Measurements from ENCODE around the gene REC8. TPM values are rescaled to one million over a fixed set of nuclear protein-coding genes. Genes with fewer than 3 reads are reported as not detected.
A peak's percentile ranks its signal among the peaks of the same experiment; 100 is the strongest.

Gene REC8
- total and polyA plus RNA-seq, 5 donors from 2014 or later: 9.7 to 145 (median 13.7) TPM

DNA sequence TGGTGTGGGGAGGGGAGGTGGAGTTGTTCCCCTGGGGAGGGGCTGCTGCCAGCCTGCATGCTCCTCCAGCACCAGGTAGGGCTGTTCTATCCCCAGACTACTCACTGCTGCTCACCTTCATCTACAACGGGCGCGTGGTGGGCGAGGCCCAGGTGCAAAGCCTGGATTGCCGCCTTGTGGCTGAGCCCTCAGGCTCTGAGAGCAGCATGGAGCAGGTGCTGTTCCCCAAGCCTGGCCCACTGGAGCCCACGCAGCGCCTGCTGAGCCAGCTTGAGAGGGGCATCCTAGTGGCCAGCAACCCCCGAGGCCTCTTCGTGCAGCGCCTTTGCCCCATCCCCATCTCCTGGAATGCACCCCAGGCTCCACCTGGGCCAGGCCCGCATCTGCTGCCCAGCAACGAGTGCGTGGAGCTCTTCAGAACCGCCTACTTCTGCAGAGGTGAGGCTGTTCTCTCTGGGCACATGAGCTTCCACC, 7.3 kb upstream of the REC8 start:
- Histone ChIP-seq H3K27ac (ENCODE audit: insufficient read depth, low read length, poor library complexity, severe bottlenecking) (no peak overlapping the region), H3K4me1 (ENCODE audit: control insufficient read depth, insufficient read depth, low read length, poor library complexity, severe bottlenecking) (peaks cover 52% of the 10 kb centered on the region)
- no peaks in the 10 kb centered on the region for H3K27me3 Mint-ChIP-seq

DNA sequence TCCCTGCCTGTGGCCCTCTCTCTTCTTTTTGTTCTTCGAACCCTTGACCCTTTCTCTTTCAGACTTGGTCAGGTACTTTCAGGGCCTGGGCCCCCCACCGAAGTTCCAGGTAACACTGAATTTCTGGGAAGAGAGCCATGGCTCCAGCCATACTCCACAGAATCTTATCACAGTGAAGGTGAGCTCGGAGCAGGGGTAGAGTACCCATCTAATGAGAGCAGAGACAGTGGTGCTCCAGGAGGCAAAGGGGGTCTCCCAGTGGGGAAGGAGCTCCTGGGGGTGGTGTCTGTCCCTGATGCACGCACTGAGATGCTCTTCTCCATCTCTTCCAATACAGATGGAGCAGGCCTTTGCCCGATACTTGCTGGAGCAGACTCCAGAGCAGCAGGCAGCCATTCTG, 6.1 kb upstream of the REC8 start:
- Mint-ChIP-seq H3K9me3 (peaks cover 0 to under 1% (median 0%) of the 10 kb centered on the region in 7 donors), H3K27ac (no peak overlapping the region), H3K36me3 (peaks cover 55% of the 10 kb centered on the region), H3K4me1 (peaks cover 7 to 70% (median 42%) of the 10 kb centered on the region in 4 donors), H3K4me3 (peak overlapping the region in 1 of 4 donors; percentile 28), H3K27me3 (no peaks in the 10 kb centered on the region)
- Histone ChIP-seq H3K4me1 (ENCODE audit: control insufficient read depth, insufficient read depth, low read length, poor library complexity, severe bottlenecking) (peaks cover 43% of the 10 kb centered on the region), H3K27ac (ENCODE audit: insufficient read depth, low read length, poor library complexity, severe bottlenecking) (no peak overlapping the region), H3K9me3 (ENCODE audit: control insufficient read depth in 2 of 2, low read length in 2 of 2) (no peaks in the 10 kb centered on the region), H3K36me3 (ENCODE audit: control insufficient read depth, insufficient read depth, low read length) (peaks cover 54% of the 10 kb centered on the region), H3K27me3 (ENCODE audit: control insufficient read depth, insufficient read depth, low read length) (no peaks in the 10 kb centered on the region), H3K4me3 (ENCODE audit: low read depth, low read length) (no peak overlapping the region)
- DNase-seq (no peak), ATAC-seq (ENCODE audit: low read depth in 2 of 2) (no peak)

More for the DNA sequence above, 7.3 kb upstream of the REC8 start:
- peaks cover 52% of the 10 kb centered on the region for H3K36me3 Mint-ChIP-seq
- Histone ChIP-seq H3K27me3 (ENCODE audit: control insufficient read depth, insufficient read depth, low read length) (no peaks in the 10 kb centered on the region), H3K36me3 (ENCODE audit: control insufficient read depth, insufficient read depth, low read length) (peaks cover 53% of the 10 kb centered on the region), H3K9me3 (ENCODE audit: control insufficient read depth in 2 of 2, low read length in 2 of 2) (no peaks in the 10 kb centered on the region), H3K4me3 (ENCODE audit: low read depth, low read length) (no peak overlapping the region)
- ATAC-seq (ENCODE audit: low read depth in 2 of 2) (no peak), DNase-seq (no peak)
- H3K4me3 Mint-ChIP-seq: peak overlapping the region in 3 of 4 donors; percentile 33 to 85 (median 67)
- H3K9me3 Mint-ChIP-seq: no peaks in the 10 kb centered on the region
- H3K27ac Mint-ChIP-seq: peak overlapping the region in 1 of 3 donors; percentile 59
- H3K4me1 Mint-ChIP-seq: peaks cover 7 to 75% (median 42%) of the 10 kb centered on the region in 4 donors

DNA sequence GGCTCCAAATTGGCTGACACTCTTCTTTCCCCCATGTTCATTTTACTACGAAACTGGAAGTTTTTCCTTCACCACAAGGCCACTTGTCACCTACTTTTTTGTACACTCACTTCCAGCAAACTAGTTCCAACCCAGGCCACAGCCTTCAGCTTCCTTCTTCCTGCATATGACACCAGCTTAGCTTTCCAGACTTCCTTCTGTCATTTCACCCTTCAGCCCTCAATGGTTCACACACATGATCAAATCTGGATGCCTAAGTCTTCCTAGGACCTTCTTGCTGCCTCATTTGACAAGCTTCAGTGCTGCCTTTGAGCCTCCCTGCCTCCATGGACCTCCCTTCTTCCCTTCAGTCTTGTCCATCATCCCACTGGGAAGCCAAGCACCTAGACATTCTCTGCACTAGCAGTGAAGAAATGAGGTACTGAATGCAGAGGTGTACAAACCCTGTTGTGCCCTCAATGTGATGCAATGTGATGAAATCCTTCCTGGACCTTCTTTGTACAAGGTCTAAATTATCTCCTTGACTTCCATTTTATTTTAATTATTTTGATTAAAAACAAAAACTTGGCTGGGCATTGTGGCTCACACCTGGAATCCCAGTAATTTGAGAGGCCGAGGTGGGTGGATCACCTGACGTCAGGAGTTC, 4.3 kb upstream of the REC8 start:
- peak overlapping the region in 1 of 4 donors; percentile 69 for H3K4me3 Mint-ChIP-seq

DNA sequence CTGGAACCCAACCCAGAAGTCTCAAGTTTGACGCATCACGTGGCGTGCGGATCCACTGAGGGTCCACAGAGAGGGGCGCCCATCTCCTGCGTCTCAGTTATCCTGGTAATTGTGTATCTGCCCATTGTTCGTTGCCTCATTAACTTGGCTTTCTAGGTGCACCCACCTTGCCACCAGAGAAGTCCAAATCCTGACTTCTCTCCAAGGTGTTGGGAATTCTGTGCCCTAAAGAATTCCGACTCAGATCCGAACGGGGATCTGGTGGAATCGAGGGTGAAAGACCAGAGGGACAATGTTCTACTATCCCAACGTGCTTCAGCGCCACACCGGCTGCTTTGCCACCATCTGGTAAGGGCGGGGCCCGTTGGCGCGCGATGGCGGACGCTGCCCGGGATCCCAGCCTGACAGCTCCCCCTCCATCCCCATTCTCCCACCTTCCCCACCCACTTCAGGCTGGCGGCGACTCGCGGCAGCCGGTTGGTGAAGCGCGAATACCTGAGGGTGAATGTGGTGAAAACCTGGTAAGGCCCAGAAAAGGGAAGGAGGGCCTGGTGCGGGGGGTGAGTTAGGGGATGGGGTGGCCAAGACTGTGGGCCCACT, 481 bp downstream of the REC8 start:
- Histone ChIP-seq H3K27ac (ENCODE audit: insufficient read depth, low read length, poor library complexity, severe bottlenecking) (peak overlapping the region; percentile 65), H3K4me1 (ENCODE audit: control insufficient read depth, insufficient read depth, low read length, poor library complexity, severe bottlenecking) (peaks cover 16% of the 10 kb centered on the region), H3K9me3 (ENCODE audit: control insufficient read depth in 2 of 2, low read length in 2 of 2) (no peaks in the 10 kb centered on the region), H3K4me3 (ENCODE audit: low read depth, low read length) (peak overlapping the region; percentile 26), H3K27me3 (ENCODE audit: control insufficient read depth, insufficient read depth, low read length) (no peaks in the 10 kb centered on the region), H3K36me3 (ENCODE audit: control insufficient read depth, insufficient read depth, low read length) (peaks cover 22% of the 10 kb centered on the region)
- H3K4me3 Mint-ChIP-seq: peak overlapping the region; percentile 54 to 93 (median 87)
- DNase-seq (no peak), ATAC-seq (ENCODE audit: low read depth in 2 of 2) (no peak)
- H3K36me3 Mint-ChIP-seq: peaks cover 22% of the 10 kb centered on the region
- H3K4me1 Mint-ChIP-seq: peaks cover 0 to 51% (median 27%) of the 10 kb centered on the region in 4 donors
- H3K27me3 Mint-ChIP-seq: peaks cover 5% of the 10 kb centered on the region
- peaks cover 0 to 2% (median 0%) of the 10 kb centered on the region in 7 donors for H3K9me3 Mint-ChIP-seq
- peak overlapping the region; percentile 69 to 91 (median 76) for H3K27ac Mint-ChIP-seq

More for the DNA sequence above, 4.3 kb upstream of the REC8 start:
- peaks cover 0 to 2% (median 0%) of the 10 kb centered on the region in 7 donors for H3K9me3 Mint-ChIP-seq
- Histone ChIP-seq H3K27me3 (ENCODE audit: control insufficient read depth, insufficient read depth, low read length) (no peaks in the 10 kb centered on the region), H3K9me3 (ENCODE audit: control insufficient read depth in 2 of 2, low read length in 2 of 2) (no peaks in the 10 kb centered on the region), H3K4me3 (ENCODE audit: low read depth, low read length) (no peak overlapping the region), H3K36me3 (ENCODE audit: control insufficient read depth, insufficient read depth, low read length) (peaks cover 54% of the 10 kb centered on the region), H3K4me1 (ENCODE audit: control insufficient read depth, insufficient read depth, low read length, poor library complexity, severe bottlenecking) (peaks cover 44% of the 10 kb centered on the region), H3K27ac (ENCODE audit: insufficient read depth, low read length, poor library complexity, severe bottlenecking) (no peak overlapping the region)
- peak overlapping the region in 1 of 3 donors; percentile 64 for H3K27ac Mint-ChIP-seq
- DNase-seq: no peak
- H3K36me3 Mint-ChIP-seq: peaks cover 40% of the 10 kb centered on the region
- peaks cover 7 to 68% (median 41%) of the 10 kb centered on the region in 4 donors for H3K4me1 Mint-ChIP-seq
- H3K27me3 Mint-ChIP-seq: peaks cover 5% of the 10 kb centered on the region
- no peak for ATAC-seq (ENCODE audit: low read depth in 2 of 2)

DNA sequence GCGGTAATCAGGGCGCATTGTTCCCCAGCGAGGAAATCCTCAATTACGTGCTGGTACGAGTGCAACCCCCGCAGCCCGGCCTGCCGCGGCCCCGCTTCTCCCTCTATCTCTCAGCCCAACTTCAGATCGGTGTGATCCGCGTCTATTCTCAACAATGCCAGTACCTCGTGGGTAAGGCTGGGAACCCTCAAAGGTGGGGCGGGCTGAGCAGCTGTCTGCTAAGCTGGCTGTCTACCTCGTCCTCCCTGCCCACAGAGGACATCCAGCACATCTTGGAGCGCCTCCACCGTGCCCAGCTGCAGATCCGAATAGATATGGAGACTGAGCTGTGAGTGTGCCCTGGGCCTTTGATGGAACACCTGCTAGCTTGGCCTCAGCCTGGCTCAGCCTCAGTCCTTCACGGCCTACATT, 996 bp downstream of the REC8 start:
- Mint-ChIP-seq H3K4me1 (peaks cover 0 to 47% (median 25%) of the 10 kb centered on the region in 4 donors), H3K36me3 (peaks cover 18% of the 10 kb centered on the region), H3K27ac (peak overlapping the region in 2 of 3 donors; percentile 56 to 76), H3K4me3 (peak overlapping the region; percentile 41 to 82 (median 54)), H3K27me3 (peaks cover 5% of the 10 kb centered on the region), H3K9me3 (peaks cover 0 to 2% (median 0%) of the 10 kb centered on the region in 7 donors)
- ATAC-seq (ENCODE audit: low read depth in 2 of 2) (no peak), DNase-seq (peak in 1 of 3 donors; percentile 23)
- no peak overlapping the region for H3K4me3 ChIP-seq (ENCODE audit: low read depth, low read length)
- peaks cover 16% of the 10 kb centered on the region for H3K4me1 ChIP-seq (ENCODE audit: control insufficient read depth, insufficient read depth, low read length, poor library complexity, severe bottlenecking)
- H3K36me3 ChIP-seq (ENCODE audit: control insufficient read depth, insufficient read depth, low read length): peaks cover 20% of the 10 kb centered on the region
- H3K27me3 ChIP-seq (ENCODE audit: control insufficient read depth, insufficient read depth, low read length): no peaks in the 10 kb centered on the region
- H3K9me3 ChIP-seq (ENCODE audit: control insufficient read depth in 2 of 2, low read length in 2 of 2): no peaks in the 10 kb centered on the region
- no peak overlapping the region for H3K27ac ChIP-seq (ENCODE audit: insufficient read depth, low read length, poor library complexity, severe bottlenecking)

DNA sequence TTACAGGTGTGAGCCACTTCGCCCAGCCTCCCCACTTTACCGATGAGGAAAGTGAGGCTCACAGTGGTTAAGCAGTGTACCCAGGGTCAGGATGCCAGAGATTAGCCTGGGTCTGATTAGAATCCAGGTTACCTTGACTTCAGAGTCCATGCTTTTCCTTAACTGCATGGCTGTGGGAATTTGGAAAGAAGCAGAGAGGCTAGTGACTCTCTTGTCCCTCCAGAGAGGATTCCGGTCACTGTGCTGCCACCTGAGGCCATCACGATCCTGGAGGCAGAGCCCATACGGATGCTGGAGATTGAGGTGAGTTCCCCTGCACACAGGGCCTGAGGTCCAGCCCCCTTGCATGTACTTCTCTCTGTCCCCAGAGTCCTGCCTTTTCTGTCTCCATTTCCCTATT, 4.7 kb downstream of the REC8 start:
- Mint-ChIP-seq H3K27ac (no peak overlapping the region), H3K9me3 (no peaks in the 10 kb centered on the region), H3K4me3 (no peak overlapping the region), H3K27me3 (peaks cover 2% of the 10 kb centered on the region), H3K36me3 (peaks cover 17% of the 10 kb centered on the region), H3K4me1 (peaks cover 0 to 32% (median 9%) of the 10 kb centered on the region in 4 donors)
- no peak overlapping the region for H3K4me3 ChIP-seq (ENCODE audit: low read depth, low read length)
- no peak overlapping the region for H3K27ac ChIP-seq (ENCODE audit: insufficient read depth, low read length, poor library complexity, severe bottlenecking)
- ATAC-seq (ENCODE audit: low read depth in 2 of 2) (no peak), DNase-seq (no peak)
- peaks cover 6% of the 10 kb centered on the region for H3K4me1 ChIP-seq (ENCODE audit: control insufficient read depth, insufficient read depth, low read length, poor library complexity, severe bottlenecking)
- no peaks in the 10 kb centered on the region for H3K27me3 ChIP-seq (ENCODE audit: control insufficient read depth, insufficient read depth, low read length)
- H3K36me3 ChIP-seq (ENCODE audit: control insufficient read depth, insufficient read depth, low read length): peaks cover 40% of the 10 kb centered on the region
- no peaks in the 10 kb centered on the region for H3K9me3 ChIP-seq (ENCODE audit: control insufficient read depth in 2 of 2, low read length in 2 of 2)

- Mint-ChIP-seq H3K4me1 (peaks cover 0 to 27% (median 9%) of the 10 kb centered on the region in 4 donors), H3K9me3 (no peaks in the 10 kb centered on the region), H3K27ac (peak overlapping the region in 2 of 3 donors; percentile 48 to 51), H3K36me3 (peaks cover 17% of the 10 kb centered on the region), H3K27me3 (no peaks in the 10 kb centered on the region), H3K4me3 (no peak overlapping the region)
- Histone ChIP-seq H3K4me3 (ENCODE audit: low read depth, low read length) (no peak overlapping the region), H3K4me1 (ENCODE audit: control insufficient read depth, insufficient read depth, low read length, poor library complexity, severe bottlenecking) (no peaks in the 10 kb centered on the region), H3K27ac (ENCODE audit: insufficient read depth, low read length, poor library complexity, severe bottlenecking) (no peak overlapping the region), H3K9me3 (ENCODE audit: control insufficient read depth in 2 of 2, low read length in 2 of 2) (no peaks in the 10 kb centered on the region), H3K36me3 (ENCODE audit: control insufficient read depth, insufficient read depth, low read length) (peaks cover 40% of the 10 kb centered on the region), H3K27me3 (ENCODE audit: control insufficient read depth, insufficient read depth, low read length) (no peaks in the 10 kb centered on the region)
- ATAC-seq (ENCODE audit: low read depth in 2 of 2) (no peak), DNase-seq (no peak)
Measured at GRCh38 chr14:24177041-24177825, 5.4 kb downstream of the REC8 start.

Measured in CD4-positive, CD25-positive, alpha-beta regulatory T cell (primary cell).